ENCODE measurements around the gene JPH3.

- TF ChIP-seq CTCF (conservative IDR thresholded peaks at IDR 0.05; ENCODE audit: low read depth, low read length) (no peak), EZH2 (IDR thresholded peaks at IDR 0.05; ENCODE audit: borderline replicate concordance, low read depth, low read length, poor library complexity, severe bottlenecking) (no peak)
These were observed 17.3 kb downstream of the JPH3 start for GRCh38 chr16:87619360-87620200.

All from A673 (cell line).